HG03342 (cell line): ENCODE results near the gene ZNF609.
"Not testable (repeated sequence)": the region's sequence is repeated elsewhere in the genome, so short reads cannot be mapped to it uniquely, and the experiment has no call there.

Experiments
- ATAC-seq: cut with Tn5 transposase; IDR thresholded peaks from one replicate; pipeline ENCODE4 v1.9.1; 2021; ENCODE audit warnings: mild to moderate bottlenecking, moderate library complexity; ENCODE audit not compliant: unreplicated experiment

Gene ZNF609

GRCh38 chr15:64574301-64575017, 114.1 kb downstream of the ZNF609 start:
- ATAC-seq: no peak

GRCh38 chr15:64580696-64581407, 120.5 kb downstream of the ZNF609 start:
- ATAC-seq: no peak

DNA sequence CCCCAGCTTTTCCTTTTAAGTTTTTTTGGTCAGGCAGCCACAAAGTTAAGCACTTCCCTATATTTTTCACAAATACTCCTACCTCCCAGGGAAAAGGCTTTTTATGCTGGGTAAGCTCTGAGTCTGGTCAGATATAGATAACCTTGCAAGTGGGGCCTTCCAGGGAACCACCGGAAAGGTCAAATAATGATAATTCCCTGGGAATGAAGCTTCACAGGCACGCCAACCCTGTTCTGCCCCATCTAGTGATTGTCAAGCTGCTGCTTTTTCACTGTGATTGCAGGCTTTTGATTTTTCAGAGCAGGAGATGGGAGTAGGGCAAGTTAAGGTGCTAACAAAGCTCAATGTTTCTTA, 121.0 kb downstream of the ZNF609 start:
- ATAC-seq: no peak

- ATAC-seq: no peak
Observed at GRCh38 chr15:64582202-64582601, 121.8 kb downstream of the ZNF609 start.

- no peak for ATAC-seq
Observed at GRCh38 chr15:64583519-64583918, 123.1 kb downstream of the ZNF609 start.

DNA sequence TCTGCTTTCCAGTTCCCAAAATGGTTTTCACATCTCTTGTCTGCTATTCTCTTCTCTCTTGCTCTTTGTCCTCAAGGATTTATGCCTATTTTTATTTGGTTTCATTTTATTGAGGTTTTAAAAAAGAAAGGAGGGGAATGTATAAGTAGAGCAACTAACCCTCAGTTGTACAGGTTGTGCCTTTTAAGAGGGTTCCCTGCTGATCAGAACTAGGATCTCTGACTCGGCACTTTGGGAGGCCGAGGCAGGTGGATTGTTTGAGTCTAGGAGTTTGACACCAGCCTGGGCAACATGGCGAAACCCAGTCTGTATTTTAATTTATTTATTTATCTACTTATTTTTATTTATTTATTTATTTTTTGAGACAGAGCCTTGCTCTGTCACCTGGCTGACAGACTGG, 123.6 kb downstream of the ZNF609 start:
- ATAC-seq: no peak

DNA sequence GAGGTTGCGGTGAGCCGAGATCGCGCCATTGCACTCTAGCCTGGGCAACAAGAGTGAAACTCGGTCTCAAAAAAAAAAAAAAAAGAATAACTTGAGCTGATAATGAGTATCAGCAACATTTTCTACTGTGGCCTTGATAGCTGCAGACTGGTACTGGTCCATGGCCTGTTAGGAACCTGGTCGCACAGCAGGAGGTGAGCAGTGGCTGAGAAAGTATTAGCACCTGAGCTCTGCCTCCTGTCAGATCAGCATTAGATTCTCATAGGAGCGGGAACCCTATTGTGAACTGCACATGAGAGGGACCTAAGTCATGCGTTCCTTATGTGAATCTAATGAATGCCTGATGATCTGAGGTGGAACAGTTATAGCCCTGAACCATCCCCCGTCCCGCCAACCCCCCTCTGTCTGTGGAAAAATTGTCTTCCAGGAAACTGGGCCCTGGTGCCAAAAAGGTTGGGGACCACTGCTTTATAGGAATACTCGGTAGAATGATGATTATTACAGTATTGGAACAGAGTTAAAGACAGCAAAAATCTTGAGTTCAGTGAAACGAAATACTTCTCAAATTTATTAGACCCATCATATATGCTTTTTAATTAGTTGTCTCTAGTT, 126.0 kb downstream of the ZNF609 start:
- no peak for ATAC-seq

DNA sequence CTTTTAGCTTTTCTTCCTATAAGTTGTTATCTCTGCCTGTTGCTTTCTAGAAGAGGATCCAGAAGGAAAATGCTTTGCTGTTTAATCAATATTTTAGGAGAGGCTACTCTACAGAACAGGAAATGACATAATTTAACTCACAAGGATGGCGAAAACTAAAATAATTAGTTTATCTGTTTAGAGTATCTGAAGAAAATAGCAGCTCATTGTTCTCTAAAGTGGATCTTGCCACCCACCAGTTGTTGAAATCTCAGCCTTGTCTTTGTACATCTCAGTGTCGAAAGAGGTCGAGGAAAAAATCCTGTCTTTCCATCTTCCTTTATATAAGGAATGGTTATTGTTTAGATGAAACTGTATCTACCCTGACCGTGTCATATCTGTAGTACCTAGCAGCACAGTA, 126.6 kb downstream of the ZNF609 start:
- no peak for ATAC-seq

DNA sequence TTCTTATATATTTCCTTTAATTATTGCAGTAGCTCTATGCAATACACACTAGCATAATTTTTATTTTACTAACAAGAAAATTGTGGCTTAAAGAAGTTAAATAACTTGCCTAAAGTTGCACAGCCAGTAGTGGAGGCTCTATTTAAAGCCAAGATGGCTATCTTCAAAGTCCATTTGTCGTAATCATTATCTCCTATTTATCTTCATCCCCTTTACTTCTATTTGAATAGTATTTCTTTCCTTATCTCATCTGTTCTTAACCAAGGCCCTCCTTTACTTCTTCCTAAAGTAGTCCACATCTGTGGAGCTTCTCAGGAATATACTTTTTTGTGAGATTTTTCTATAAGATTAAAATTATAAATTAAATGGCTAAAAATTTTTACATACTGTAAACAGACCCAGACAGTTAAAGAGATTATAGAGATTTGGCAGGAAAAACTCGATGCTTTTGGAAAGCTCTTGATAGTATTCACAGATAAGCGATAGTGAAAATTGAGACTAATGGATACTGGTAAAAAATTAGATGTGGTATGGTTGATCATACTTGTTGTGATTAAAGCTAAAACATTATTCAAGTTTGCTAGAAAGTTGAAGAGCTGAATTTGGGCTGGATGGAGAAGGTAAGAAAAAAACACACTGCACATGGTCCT, 129.2 kb downstream of the ZNF609 start:
- ATAC-seq: no peak

- ATAC-seq: not testable (repeated sequence)
Observed at GRCh38 chr15:64592845-64593244, 132.5 kb downstream of the ZNF609 start.

DNA sequence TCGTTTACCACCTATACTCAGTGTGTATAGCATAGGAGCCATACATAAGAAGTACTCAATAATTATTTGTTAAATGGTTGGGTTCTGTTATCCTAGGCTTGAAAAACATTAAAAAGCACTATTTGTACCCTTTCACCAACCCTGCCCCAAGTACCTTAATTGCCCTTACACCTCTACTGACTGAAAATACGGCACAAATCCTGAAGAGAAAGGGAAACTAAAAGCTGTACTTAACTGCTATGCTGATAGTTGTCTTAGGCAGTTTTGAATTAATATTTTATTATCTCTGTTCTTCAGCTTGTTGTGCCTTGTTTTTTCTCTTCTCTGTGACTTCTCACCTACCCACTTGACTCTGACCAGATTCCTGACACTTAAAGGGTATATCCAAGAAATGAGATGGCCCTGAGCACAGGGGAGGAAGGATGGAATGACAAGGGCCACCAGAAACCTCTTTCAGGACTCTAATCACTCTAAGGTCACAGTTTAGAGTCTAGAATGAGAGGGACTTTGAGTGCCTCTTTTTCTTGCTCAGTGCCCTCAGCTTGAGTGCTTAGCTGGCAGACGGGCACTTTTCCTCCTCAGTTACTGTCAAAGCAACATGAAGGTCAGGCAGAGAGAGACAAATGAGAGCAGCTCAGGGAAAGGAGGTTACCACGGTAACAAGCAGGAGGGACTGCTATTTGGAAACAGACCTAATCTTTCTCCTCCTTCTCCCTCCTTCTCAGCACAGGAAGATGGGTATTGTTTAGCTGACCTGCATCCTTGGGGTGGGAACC, 136.5 kb downstream of the ZNF609 start:
- ATAC-seq: peak; percentile 51

GRCh38 chr15:64597477-64597822, 137.1 kb downstream of the ZNF609 start:
- peak; percentile 24 for ATAC-seq

DNA sequence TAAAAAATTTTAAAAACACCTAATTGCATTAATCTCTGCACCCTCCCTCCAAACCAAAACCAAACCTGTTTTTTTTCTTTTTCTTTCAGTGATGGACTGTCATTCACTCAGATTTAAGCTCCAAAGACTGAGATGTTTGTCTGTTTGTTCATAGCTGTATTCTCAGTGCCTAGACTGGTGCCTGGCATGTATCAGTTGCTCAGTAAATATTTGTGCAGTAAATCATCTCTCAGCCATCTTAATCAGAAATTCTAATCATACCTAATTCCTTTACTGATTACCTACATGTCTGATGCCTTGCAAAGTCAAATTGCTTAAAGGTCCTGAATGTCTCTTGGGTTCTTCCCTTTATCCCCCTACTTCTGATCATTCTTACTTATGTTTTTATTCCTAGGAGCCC, 138.8 kb downstream of the ZNF609 start:
- ATAC-seq: no peak

DNA sequence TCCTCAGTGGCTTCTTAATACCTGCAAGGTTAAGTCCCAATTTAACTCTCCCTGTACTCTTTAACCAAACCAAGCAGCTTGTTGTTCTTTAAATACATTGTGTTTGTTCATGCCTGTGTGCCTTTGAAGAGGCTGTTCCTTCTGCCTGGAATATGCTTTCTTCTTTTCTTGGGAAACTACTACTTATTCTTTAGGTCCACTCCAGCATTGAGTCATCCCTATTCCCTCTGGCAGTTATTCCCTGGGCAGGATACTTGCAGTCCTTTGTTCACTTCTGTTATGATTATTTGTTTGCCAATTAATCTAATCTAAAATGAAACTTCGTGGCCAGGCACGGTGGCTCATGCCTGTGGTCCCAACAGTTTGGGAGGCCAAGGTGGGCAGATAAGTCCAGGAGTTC, 139.3 kb downstream of the ZNF609 start:
- no peak for ATAC-seq

GRCh38 chr15:64600794-64601193, 140.4 kb downstream of the ZNF609 start:
- ATAC-seq: no peak

- no peak for ATAC-seq
Observed at GRCh38 chr15:64604319-64604718, 143.9 kb downstream of the ZNF609 start.

DNA sequence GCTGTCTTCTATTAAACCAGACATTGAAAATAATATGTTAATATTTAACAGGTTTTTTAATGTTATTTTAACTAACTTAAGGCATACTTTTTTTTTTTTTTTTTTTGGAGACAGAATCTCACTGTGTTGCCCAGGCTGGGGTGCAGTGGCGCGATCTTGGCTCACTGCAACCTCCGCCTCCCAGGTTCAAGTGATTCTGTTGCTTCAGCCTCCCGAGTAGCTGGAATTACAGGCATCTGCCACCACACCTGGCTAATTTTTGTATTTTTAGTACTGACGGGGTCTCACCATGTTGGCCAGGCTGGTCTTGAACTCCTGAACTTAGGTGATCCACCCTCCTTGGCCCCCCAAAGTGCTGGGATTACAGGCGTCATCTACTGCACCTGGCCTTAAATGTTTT, 147.0 kb downstream of the ZNF609 start:
- not testable (repeated sequence) for ATAC-seq

DNA sequence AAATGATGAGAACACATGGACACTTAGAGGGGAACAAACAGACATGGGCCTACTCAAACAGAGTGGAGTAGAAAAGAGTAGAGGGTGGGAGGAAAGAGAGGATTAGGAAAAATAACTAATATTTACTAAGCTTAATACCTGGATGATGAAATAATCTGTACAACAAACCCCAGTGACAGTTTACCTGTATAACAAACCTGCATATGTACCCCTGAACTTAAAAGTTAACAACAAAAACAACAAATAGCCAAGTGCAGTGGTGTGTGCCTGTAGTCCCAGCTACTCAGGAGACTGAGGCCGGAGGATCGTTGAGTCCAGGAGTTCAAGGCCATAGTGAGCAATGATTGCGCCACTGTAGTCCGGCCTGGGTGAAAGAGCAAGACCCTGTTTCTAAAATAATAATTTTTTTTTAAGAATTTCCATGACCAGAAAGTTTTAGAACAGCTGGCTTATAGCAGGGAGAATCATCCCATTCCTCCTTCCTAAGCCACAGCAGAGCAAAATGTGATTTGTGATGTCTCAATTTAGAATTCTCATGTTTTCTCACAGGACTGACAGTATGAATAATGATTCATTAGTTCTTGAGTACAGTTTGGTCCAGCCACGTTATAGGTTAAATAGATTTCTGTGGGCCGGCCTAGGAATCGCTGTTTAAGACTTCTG, 150.0 kb downstream of the ZNF609 start:
- ATAC-seq: no peak

- ATAC-seq: no peak
Observed at GRCh38 chr15:64611085-64611725, 150.8 kb downstream of the ZNF609 start.

DNA sequence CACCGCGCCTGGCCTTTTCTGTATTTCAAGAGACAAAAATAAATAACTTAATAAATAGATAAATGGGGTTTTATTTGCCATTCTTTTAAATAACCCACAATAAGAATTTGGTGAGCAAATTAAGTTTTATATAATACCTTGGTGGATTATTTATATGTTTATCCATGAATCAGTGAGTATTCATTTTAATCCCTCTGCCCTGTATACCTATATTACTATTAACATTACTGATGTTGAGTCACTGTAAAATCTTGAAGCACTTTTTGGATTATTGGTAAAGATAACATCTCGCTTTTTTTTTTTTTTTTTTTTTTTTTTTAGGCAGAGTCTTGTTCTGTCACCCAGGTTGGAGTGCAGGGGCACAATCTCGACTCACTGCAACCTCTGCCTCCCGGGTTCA, 154.1 kb downstream of the ZNF609 start:
- ATAC-seq: no peak
